Suppressor macrophage treated with lipopolysaccharide for 4 hours (primary cell): ENCODE results near the gene SFTPA1.
"Not testable (repeated sequence)": the region's sequence is repeated elsewhere in the genome, so short reads cannot be mapped to it uniquely, and the experiment has no call there.

ENCODE experiments used
- DNase-seq: peaks from one replicate; pipeline ENCODE4 v3.0.0-alpha.2; 2020

The SFTPA1 gene

GRCh38 chr10:79610601-79611191 is at the start of gene SFTPA1:
SFTPA1 (plus strand) TSS chr10:79610939; CDS start chr10:79611826, 887 bp downstream.
- DNase-seq = no peak

- DNase-seq = no peak
Measured at GRCh38 chr10:79561257-79561656, 49.5 kb upstream of the SFTPA1 start.

GRCh38 chr10:79562135-79562756 is 48.5 kb upstream of the SFTPA1 start:
- peak; percentile 61 for DNase-seq

GRCh38 chr10:79563426-79563825 is 47.3 kb upstream of the SFTPA1 start:
- DNase-seq = peak; percentile 16

- DNase-seq = not testable (repeated sequence)
Measured at GRCh38 chr10:79570624-79571023, 40.1 kb upstream of the SFTPA1 start.

GRCh38 chr10:79579361-79579760 is 31.4 kb upstream of the SFTPA1 start:
- no peak for DNase-seq

- no peak for DNase-seq
Measured at GRCh38 chr10:79581044-79581443, 29.7 kb upstream of the SFTPA1 start.

- no peak for DNase-seq
Measured at GRCh38 chr10:79582096-79582495, 28.6 kb upstream of the SFTPA1 start.

- DNase-seq = not testable (repeated sequence)
Measured at GRCh38 chr10:79582954-79583353, 27.8 kb upstream of the SFTPA1 start.

GRCh38 chr10:79583488-79584024 is 27.2 kb upstream of the SFTPA1 start:
- DNase-seq = no peak

- no peak for DNase-seq
Measured at GRCh38 chr10:79585870-79586527, 24.7 kb upstream of the SFTPA1 start.

GRCh38 chr10:79586933-79587332 is 23.8 kb upstream of the SFTPA1 start:
- no peak for DNase-seq

- DNase-seq = no peak
Measured at GRCh38 chr10:79588800-79589199, 21.9 kb upstream of the SFTPA1 start.

GRCh38 chr10:79593377-79593776 is 17.4 kb upstream of the SFTPA1 start:
- DNase-seq = no peak

GRCh38 chr10:79594565-79594964 is 16.2 kb upstream of the SFTPA1 start:
- DNase-seq = not testable (repeated sequence)

GRCh38 chr10:79595510-79595909 is 15.2 kb upstream of the SFTPA1 start:
- DNase-seq = no peak

- DNase-seq = not testable (repeated sequence)
Measured at GRCh38 chr10:79599644-79600043, 11.1 kb upstream of the SFTPA1 start.

- DNase-seq = no peak
Measured at GRCh38 chr10:79601939-79602338, 8.8 kb upstream of the SFTPA1 start.

- no peak for DNase-seq
Measured at GRCh38 chr10:79602953-79603352, 7.8 kb upstream of the SFTPA1 start.

GRCh38 chr10:79604294-79604693 is 6.4 kb upstream of the SFTPA1 start:
- no peak for DNase-seq

- DNase-seq = no peak
Measured at GRCh38 chr10:79605308-79605707, 5.4 kb upstream of the SFTPA1 start.

- DNase-seq = peak; percentile 39
Measured at GRCh38 chr10:79608505-79609375, 2.0 kb upstream of the SFTPA1 start.
